ENCODE results near the gene DNAH1. TPM values are rescaled to one million over a fixed set of nuclear protein-coding genes. Genes with fewer than 3 reads are reported as not detected.

Gene DNAH1
- total and polyA plus RNA-seq, 2 of the 13 experiments (the other 11 are each of a cell fraction or from before 2014, with no cell fraction given) = 0.64 to 3.5 TPM

DNA sequence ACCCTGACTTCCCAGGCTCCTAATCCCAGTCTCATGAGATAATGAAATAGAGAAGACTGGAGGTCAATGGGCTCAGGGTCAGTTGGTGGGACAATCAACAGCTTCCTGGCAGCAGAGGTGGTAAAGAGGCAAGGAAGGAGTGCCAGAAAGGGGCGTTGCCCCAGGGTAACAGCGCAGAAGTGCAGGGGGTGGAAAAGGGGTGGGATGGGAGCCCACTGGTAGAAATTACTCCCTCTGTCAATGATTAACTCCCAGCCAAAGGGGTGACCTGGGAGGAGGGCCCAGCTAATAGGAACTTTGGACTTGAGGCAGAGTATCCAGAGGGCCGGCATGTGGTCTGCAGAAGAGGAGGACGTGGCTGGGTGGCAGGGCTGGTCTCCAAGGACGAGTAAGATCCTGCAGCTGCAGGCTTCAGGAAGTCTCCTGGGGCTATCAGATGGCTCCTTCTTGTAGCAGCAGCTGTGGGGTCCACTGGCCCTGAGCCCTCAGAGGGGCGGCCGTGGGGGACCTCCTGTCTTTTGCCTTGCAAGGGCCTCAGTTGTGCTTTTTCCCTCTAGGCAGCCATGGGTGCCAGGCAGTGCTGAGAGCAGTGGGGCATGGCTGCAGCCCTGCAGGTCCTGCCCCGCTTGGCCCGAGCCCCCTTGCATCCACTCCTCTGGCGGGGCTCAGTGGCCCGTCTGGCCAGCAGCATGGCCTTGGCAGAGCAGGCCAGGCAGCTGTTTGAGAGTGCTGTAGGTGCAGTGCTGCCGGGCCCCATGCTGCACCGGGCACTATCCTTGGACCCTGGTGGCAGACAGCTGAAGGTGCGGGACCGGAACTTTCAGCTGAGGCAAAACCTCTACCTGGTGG, 26.1 kb upstream of the DNAH1 start (continued):
- TF ChIP-seq, protein P1, sequence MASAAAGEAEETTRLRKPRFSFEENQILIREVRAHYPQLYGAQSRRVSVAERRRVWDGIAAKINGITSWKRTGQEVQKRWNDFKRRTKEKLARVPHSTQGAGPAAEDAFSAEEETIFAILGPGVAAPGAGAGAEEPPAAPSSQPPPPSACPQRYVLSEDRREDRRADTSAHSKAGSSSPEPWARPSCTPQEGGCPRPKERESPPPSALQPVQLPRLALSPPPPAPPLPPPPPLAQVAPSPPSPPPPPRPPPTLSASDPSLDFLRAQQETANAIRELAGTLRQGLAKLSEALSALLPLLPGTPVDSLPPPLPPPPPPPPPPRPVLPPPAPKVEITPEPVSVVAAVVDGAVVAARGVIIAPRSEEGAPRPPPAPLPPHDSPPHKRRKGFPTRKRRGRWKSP (CRISPR knock-in tag; IDR thresholded peaks at IDR 0.05) = no peak
- TF ChIP-seq LCORL (IDR thresholded peaks at IDR 0.05) (no peak), LCORL (CRISPR knock-in tag; IDR thresholded peaks at IDR 0.05) (peak; percentile 85), MEF2D (CRISPR knock-in tag; IDR thresholded peaks at IDR 0.05) (peak; percentile 59), ZNF530 (CRISPR knock-in tag; IDR thresholded peaks at IDR 0.05; ENCODE audit: low read depth) (no peak), FOXM1 (CRISPR knock-in tag; IDR thresholded peaks at IDR 0.05) (no peak), ZNF460 (CRISPR knock-in tag; IDR thresholded peaks at IDR 0.05; ENCODE audit: borderline replicate concordance) (no peak), ATF1 (CRISPR knock-in tag; IDR thresholded peaks at IDR 0.05) (no peak), GPN1 (CRISPR knock-in tag; IDR thresholded peaks at IDR 0.05; ENCODE audit: borderline replicate concordance) (no peak), ZBTB1 (CRISPR knock-in tag; IDR thresholded peaks at IDR 0.05; ENCODE audit: borderline replicate concordance) (no peak; the same call in 1 of the 2 replicates), NCOR1 (IDR thresholded peaks at IDR 0.05; ENCODE audit: borderline replicate concordance, low read length) (peak; percentile 81), ELF3 (CRISPR knock-in tag; IDR thresholded peaks at IDR 0.05) (peak; percentile 74), TBX3 (IDR thresholded peaks at IDR 0.05; ENCODE audit: borderline replicate concordance) (peak; percentile 89), ZNF260 (CRISPR knock-in tag; IDR thresholded peaks at IDR 0.05; ENCODE audit: borderline replicate concordance, low read depth) (no peak), NFE2 (CRISPR knock-in tag; IDR thresholded peaks at IDR 0.05) (no peak), ZNF101 (CRISPR knock-in tag; IDR thresholded peaks at IDR 0.05; ENCODE audit: borderline replicate concordance, low read depth) (no peak; the same call in 1 of the 2 replicates), PCBP1 (IDR thresholded peaks at IDR 0.05; ENCODE audit: borderline replicate concordance, low read depth, low read length) (no peak), ZNF350 (CRISPR knock-in tag; IDR thresholded peaks at IDR 0.05; ENCODE audit: borderline replicate concordance, low read depth) (peak; percentile 90), ZNF878 (CRISPR knock-in tag; IDR thresholded peaks at IDR 0.05) (peak; percentile 95), ZSCAN20 (CRISPR knock-in tag; IDR thresholded peaks at IDR 0.05; ENCODE audit: borderline replicate concordance) (peak; percentile 51; the same call in 1 of the 2 replicates)
- TF ChIP-seq, protein P2, sequence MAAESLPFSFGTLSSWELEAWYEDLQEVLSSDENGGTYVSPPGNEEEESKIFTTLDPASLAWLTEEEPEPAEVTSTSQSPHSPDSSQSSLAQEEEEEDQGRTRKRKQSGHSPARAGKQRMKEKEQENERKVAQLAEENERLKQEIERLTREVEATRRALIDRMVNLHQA (CRISPR knock-in tag; IDR thresholded peaks at IDR 0.05) = no peak
- TF ChIP-seq, protein P3, sequence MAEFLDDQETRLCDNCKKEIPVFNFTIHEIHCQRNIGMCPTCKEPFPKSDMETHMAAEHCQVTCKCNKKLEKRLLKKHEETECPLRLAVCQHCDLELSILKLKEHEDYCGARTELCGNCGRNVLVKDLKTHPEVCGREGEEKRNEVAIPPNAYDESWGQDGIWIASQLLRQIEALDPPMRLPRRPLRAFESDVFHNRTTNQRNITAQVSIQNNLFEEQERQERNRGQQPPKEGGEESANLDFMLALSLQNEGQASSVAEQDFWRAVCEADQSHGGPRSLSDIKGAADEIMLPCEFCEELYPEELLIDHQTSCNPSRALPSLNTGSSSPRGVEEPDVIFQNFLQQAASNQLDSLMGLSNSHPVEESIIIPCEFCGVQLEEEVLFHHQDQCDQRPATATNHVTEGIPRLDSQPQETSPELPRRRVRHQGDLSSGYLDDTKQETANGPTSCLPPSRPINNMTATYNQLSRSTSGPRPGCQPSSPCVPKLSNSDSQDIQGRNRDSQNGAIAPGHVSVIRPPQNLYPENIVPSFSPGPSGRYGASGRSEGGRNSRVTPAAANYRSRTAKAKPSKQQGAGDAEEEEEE (CRISPR knock-in tag; IDR thresholded peaks at IDR 0.05; ENCODE audit: borderline replicate concordance) = no peak; the same call in 1 of the 2 replicates
- TF ChIP-seq, protein P4, sequence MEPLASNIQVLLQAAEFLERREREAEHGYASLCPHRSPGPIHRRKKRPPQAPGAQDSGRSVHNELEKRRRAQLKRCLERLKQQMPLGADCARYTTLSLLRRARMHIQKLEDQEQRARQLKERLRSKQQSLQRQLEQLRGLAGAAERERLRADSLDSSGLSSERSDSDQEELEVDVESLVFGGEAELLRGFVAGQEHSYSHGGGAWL (CRISPR knock-in tag; IDR thresholded peaks at IDR 0.05) = peak; percentile 64; the same call in 1 of the 2 replicates
- TF ChIP-seq, protein P5, sequence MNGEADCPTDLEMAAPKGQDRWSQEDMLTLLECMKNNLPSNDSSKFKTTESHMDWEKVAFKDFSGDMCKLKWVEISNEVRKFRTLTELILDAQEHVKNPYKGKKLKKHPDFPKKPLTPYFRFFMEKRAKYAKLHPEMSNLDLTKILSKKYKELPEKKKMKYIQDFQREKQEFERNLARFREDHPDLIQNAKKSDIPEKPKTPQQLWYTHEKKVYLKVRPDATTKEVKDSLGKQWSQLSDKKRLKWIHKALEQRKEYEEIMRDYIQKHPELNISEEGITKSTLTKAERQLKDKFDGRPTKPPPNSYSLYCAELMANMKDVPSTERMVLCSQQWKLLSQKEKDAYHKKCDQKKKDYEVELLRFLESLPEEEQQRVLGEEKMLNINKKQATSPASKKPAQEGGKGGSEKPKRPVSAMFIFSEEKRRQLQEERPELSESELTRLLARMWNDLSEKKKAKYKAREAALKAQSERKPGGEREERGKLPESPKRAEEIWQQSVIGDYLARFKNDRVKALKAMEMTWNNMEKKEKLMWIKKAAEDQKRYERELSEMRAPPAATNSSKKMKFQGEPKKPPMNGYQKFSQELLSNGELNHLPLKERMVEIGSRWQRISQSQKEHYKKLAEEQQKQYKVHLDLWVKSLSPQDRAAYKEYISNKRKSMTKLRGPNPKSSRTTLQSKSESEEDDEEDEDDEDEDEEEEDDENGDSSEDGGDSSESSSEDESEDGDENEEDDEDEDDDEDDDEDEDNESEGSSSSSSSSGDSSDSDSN (CRISPR knock-in tag; IDR thresholded peaks at IDR 0.05) = peak; percentile 73
